HG03097 (cell line): ENCODE data around the gene CLMN.

Experiments
- ATAC-seq: cut with Tn5 transposase; IDR thresholded peaks from one replicate; pipeline ENCODE4 v1.9.1; 2021; ENCODE audit not compliant: unreplicated experiment, low FRiP score

Gene CLMN

GRCh38 chr14:95319312-95320077, at the start of gene CLMN:
Gene CLMN, minus strand, starts transcription at chr14:95319908. Its CDS starts 116 bp downstream, at chr14:95319792.
- no peak for ATAC-seq

GRCh38 chr14:95365401-95365800, 45.7 kb upstream of the CLMN start:
- no peak for ATAC-seq

GRCh38 chr14:95364481-95365209, 44.9 kb upstream of the CLMN start:
- no peak for ATAC-seq

GRCh38 chr14:95363468-95363954, 43.8 kb upstream of the CLMN start:
- no peak for ATAC-seq

GRCh38 chr14:95362138-95362494, 42.4 kb upstream of the CLMN start:
- ATAC-seq, result no peak

GRCh38 chr14:95361373-95362137, 41.8 kb upstream of the CLMN start:
- no peak for ATAC-seq

- no peak for ATAC-seq
These were observed 41.1 kb upstream of the CLMN start for GRCh38 chr14:95360828-95361227.

GRCh38 chr14:95359994-95360826, 40.5 kb upstream of the CLMN start:
- no peak for ATAC-seq

GRCh38 chr14:95356245-95356869, 36.6 kb upstream of the CLMN start:
- ATAC-seq, result no peak

- ATAC-seq, result no peak
These were observed 35.7 kb upstream of the CLMN start for GRCh38 chr14:95355422-95355821.

- no peak for ATAC-seq
These were observed 35.1 kb upstream of the CLMN start for GRCh38 chr14:95354834-95355233.

- ATAC-seq, result no peak
These were observed 34.0 kb upstream of the CLMN start for GRCh38 chr14:95353664-95354063.

- no peak for ATAC-seq
These were observed 33.3 kb upstream of the CLMN start for GRCh38 chr14:95353007-95353406.

- ATAC-seq, result no peak
These were observed 32.8 kb upstream of the CLMN start for GRCh38 chr14:95352481-95352880.

GRCh38 chr14:95349241-95349640, 29.5 kb upstream of the CLMN start:
- no peak for ATAC-seq

GRCh38 chr14:95348395-95349080, 28.8 kb upstream of the CLMN start:
- ATAC-seq, result no peak

GRCh38 chr14:95346820-95347219, 27.1 kb upstream of the CLMN start:
- ATAC-seq, result no peak

GRCh38 chr14:95346266-95346665, 26.6 kb upstream of the CLMN start:
- ATAC-seq, result no peak

GRCh38 chr14:95345032-95345431, 25.3 kb upstream of the CLMN start:
- no peak for ATAC-seq
